Vagina (tissue), 2 donors: ENCODE measurements around the gene CASP10.
"Not testable (repeated sequence)": the region's sequence is repeated elsewhere in the genome, so short reads cannot be mapped to it uniquely, and the experiment has no call there.

ENCODE experiments used
- POLR2A ChIP-seq, 2 donors: fragments of 450-650 bp; IDR thresholded peaks; one replicate each; pipeline ENCODE4 v1.6.1; 2017; ENCODE audit warnings: antibody characterized with exemption in 2 of 2, mild to moderate bottlenecking in 2 of 2, moderate library complexity in 2 of 2
- TF ChIP-seq, protein P1 (sequence below), 3 experiments: fragments of 450-650 bp in 2 of 3; fragments of 200-600 bp in 1 of 3; sonication (generic) in 1 of 3; IDR thresholded peaks; one replicate each; pipeline ENCODE4 v1.5.1; 2017 to 2019; ENCODE audit warnings: antibody characterized with exemption in 3 of 3, mild to moderate bottlenecking in 2 of 3, moderate library complexity in 2 of 3

DNA sequence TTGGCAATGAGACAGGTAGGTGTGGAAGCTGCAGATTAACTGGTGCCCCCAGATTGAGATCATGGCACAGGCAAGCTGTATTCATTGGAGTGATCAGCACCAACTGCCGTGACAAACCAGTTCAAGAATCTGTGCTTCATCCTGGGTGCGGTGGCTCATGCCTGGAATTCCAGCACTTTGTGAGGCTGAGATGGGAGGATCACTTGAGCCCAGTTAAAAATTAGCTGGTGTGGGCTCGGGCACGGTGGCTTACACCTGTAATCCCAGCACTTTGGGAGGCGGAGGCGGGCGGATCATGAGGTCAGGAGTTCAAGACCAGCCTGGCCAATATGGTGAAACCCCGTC lies 33.1 kb upstream of the CASP10 start:
- TF ChIP-seq, protein P1, sequence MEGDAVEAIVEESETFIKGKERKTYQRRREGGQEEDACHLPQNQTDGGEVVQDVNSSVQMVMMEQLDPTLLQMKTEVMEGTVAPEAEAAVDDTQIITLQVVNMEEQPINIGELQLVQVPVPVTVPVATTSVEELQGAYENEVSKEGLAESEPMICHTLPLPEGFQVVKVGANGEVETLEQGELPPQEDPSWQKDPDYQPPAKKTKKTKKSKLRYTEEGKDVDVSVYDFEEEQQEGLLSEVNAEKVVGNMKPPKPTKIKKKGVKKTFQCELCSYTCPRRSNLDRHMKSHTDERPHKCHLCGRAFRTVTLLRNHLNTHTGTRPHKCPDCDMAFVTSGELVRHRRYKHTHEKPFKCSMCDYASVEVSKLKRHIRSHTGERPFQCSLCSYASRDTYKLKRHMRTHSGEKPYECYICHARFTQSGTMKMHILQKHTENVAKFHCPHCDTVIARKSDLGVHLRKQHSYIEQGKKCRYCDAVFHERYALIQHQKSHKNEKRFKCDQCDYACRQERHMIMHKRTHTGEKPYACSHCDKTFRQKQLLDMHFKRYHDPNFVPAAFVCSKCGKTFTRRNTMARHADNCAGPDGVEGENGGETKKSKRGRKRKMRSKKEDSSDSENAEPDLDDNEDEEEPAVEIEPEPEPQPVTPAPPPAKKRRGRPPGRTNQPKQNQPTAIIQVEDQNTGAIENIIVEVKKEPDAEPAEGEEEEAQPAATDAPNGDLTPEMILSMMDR (IDR thresholded peaks at IDR 0.05), result not testable (repeated sequence)
- TF ChIP-seq POLR2A (IDR thresholded peaks at IDR 0.05), result not testable (repeated sequence)
